Tibial nerve (tissue), 4 donors: Measurements from ENCODE around the gene SEMA3E.

Experiments used
- EP300 ChIP-seq, 2 donors: sonication (generic); formaldehyde crosslinking; IDR thresholded peaks; one replicate each; pipeline ENCODE4 v1.6.1; 2017; ENCODE audit warnings: antibody characterized with exemption in 2 of 2, mild to moderate bottlenecking in 1 of 2
- POLR2A ChIP-seq, 2 donors: fragments of 450-650 bp; IDR thresholded peaks; one replicate each; pipeline ENCODE4 v1.6.1; 2017; ENCODE audit warnings: antibody characterized with exemption in 2 of 2, mild to moderate bottlenecking in 2 of 2, moderate library complexity in 2 of 2
- TF ChIP-seq, protein P1 (sequence below), 5 experiments: fragments of 200-600 bp in 3 of 5; fragments of 450-650 bp in 2 of 5; sonication (generic) in 3 of 5; IDR thresholded peaks; one replicate each; pipeline ENCODE4 v1.5.1; 2016 to 2019; ENCODE audit warnings: antibody characterized with exemption in 5 of 5, mild to moderate bottlenecking in 3 of 5, moderate library complexity in 2 of 5

DNA sequence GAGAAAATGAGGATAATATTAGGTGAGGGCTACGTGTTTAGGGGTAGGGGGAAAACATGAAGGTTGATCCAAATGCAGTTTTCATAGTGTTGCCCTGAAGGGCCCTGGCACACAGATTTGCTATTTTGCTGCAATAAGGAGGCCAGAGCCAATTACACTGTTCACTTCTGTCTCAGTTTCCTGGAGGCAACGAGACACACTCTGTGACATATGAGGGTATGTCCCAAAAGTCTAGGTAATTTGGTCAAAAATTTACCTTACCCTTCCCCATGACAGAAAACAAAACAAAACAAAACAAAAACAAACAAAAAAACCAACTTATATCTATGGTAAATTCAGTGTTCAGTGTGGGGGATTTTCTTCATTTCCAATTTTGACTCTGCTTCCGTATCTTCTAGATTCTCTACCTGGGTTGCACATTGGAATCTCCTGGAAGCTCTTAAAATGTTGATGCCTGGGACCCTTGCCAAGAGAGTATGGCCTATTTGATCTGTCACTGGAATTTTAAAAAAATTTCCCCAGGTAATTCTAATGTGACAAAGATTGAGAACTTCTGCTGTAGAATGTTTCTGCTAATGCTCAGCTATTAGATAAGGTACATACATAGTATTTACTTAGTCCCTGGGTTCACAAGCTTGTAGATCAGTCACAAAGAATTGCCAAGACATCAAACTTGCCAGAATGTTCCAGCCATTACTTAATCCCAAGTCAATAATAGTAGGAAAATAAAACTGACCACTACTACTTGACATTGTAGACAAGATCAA, 139.5 kb downstream of the SEMA3E start:
- TF ChIP-seq POLR2A (IDR thresholded peaks at IDR 0.05) (no peak), EP300 (IDR thresholded peaks at IDR 0.05) (no peak)
- TF ChIP-seq, protein P1, sequence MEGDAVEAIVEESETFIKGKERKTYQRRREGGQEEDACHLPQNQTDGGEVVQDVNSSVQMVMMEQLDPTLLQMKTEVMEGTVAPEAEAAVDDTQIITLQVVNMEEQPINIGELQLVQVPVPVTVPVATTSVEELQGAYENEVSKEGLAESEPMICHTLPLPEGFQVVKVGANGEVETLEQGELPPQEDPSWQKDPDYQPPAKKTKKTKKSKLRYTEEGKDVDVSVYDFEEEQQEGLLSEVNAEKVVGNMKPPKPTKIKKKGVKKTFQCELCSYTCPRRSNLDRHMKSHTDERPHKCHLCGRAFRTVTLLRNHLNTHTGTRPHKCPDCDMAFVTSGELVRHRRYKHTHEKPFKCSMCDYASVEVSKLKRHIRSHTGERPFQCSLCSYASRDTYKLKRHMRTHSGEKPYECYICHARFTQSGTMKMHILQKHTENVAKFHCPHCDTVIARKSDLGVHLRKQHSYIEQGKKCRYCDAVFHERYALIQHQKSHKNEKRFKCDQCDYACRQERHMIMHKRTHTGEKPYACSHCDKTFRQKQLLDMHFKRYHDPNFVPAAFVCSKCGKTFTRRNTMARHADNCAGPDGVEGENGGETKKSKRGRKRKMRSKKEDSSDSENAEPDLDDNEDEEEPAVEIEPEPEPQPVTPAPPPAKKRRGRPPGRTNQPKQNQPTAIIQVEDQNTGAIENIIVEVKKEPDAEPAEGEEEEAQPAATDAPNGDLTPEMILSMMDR (IDR thresholded peaks at IDR 0.05), result no peak
